ENCODE data around the gene RSBN1L. TPM values are rescaled to one million over a fixed set of nuclear protein-coding genes. Genes with fewer than 3 reads are reported as not detected.
A peak's percentile ranks its signal among the peaks of the same experiment; 100 is the strongest.

RSBN1L gene
- polyA plus RNA-seq, 3 donors: 1.3 to 10.0 (median 2.2) TPM

DNA sequence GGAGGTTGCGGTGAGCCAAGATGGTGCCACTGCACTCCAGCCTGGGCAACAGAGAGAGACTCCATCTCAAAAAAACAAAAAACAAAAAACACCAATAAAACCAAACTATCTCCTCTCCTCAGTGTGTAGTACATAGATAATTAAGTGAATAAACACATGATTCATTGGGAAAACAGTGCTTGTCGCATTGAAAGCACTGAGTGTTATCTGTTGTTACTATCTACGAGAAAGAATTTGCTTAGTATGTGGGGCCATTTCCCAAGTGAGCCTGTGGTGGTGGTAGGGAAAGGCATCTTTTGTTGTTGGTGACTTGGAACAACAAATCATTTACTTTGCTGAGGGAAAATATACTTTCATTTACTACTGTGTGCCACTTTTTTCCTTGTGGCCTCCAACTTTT is 42.6 kb downstream of the RSBN1L start:
- Histone ChIP-seq H3K27me3 (ENCODE audit: control insufficient read depth in 2 of 2, insufficient read depth in 2 of 2, low read length in 2 of 2) (no peaks in the 10 kb centered on the region), H3K4me1 (ENCODE audit: control insufficient read depth in 1 of 2, insufficient read depth in 2 of 2, low read length in 2 of 2) (no peaks in the 10 kb centered on the region), H3K4me2 (replicated peaks; ENCODE audit: extremely low read depth, low read length, poor library complexity, severe bottlenecking) (no peak overlapping the region), H3K27ac (ENCODE audit: low read depth in 1 of 2, low read length in 2 of 2) (no peak overlapping the region), H3K9ac (ENCODE audit: insufficient read depth, low read length, poor library complexity, severe bottlenecking) (no peak overlapping the region), H2AFZ (ENCODE audit: insufficient read depth, low read depth, low read length, poor library complexity, severe bottlenecking) (no peak overlapping the region), H3K4me3 (replicated peaks in 1 of 3; ENCODE audit: low read depth in 2 of 3, low read length in 3 of 3) (no peak overlapping the region), H4K20me1 (ENCODE audit: insufficient read depth, low read length) (peaks cover 54% of the 10 kb centered on the region), H3K9me3 (replicated peaks in 1 of 2; ENCODE audit: control insufficient read depth in 1 of 2, insufficient read depth in 1 of 2, low read length in 2 of 2) (no peaks in the 10 kb centered on the region), H3K36me3 (replicated peaks in 1 of 2; ENCODE audit: control insufficient read depth in 1 of 2, insufficient read depth in 2 of 2, low read length in 2 of 2) (peaks cover 16 to 45% of the 10 kb centered on the region in 2 donors), H3K79me2 (ENCODE audit: insufficient read depth, low read length) (peaks cover 73% of the 10 kb centered on the region)
- TF ChIP-seq, protein P1, sequence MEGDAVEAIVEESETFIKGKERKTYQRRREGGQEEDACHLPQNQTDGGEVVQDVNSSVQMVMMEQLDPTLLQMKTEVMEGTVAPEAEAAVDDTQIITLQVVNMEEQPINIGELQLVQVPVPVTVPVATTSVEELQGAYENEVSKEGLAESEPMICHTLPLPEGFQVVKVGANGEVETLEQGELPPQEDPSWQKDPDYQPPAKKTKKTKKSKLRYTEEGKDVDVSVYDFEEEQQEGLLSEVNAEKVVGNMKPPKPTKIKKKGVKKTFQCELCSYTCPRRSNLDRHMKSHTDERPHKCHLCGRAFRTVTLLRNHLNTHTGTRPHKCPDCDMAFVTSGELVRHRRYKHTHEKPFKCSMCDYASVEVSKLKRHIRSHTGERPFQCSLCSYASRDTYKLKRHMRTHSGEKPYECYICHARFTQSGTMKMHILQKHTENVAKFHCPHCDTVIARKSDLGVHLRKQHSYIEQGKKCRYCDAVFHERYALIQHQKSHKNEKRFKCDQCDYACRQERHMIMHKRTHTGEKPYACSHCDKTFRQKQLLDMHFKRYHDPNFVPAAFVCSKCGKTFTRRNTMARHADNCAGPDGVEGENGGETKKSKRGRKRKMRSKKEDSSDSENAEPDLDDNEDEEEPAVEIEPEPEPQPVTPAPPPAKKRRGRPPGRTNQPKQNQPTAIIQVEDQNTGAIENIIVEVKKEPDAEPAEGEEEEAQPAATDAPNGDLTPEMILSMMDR (IDR thresholded peaks at IDR 0.05): no peak
- H3K4me3 Mint-ChIP-seq: no peak overlapping the region
- no peak for DNase-seq
- 100% methylated on average over 1 of the region's 3 CpGs for whole genome bisulfite sequencing (ENCODE audit: insufficient coverage)
- H3K36me3 Mint-ChIP-seq: peaks cover 23 to 52% of the 10 kb centered on the region in 2 donors
- intact Hi-C loops (cut with micrococcal nuclease): no loop called here
- no peaks in the 10 kb centered on the region for H3K27me3 Mint-ChIP-seq (ENCODE audit: low read depth in 3 of 3)
- H3K9me3 Mint-ChIP-seq: no peaks in the 10 kb centered on the region
- H3K27ac Mint-ChIP-seq: peak overlapping the region in 1 of 7 donors; percentile 4
- no peaks in the 10 kb centered on the region for H3K4me1 Mint-ChIP-seq

DNA sequence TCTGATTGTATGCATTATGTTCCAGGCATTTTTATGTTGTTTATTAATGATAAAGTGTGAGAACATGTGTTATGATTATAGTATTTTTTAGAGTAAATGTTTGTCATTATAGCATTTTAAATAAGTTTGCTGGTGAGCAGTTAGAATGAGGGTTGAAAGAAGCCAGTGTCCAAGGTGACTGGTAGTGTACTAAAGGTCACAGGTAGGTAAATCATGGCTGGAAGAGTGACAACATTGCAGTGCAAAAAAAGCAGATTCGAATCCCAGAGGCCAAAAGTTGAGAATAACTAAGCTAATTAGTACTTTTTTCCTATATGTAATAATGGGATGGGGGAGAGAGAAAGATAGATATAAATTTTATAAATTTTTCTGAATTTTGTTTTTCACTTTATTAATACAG is 44.0 kb downstream of the RSBN1L start:
- Histone ChIP-seq H3K9ac (ENCODE audit: insufficient read depth, low read length, poor library complexity, severe bottlenecking) (no peak overlapping the region), H3K27me3 (ENCODE audit: control insufficient read depth in 2 of 2, insufficient read depth in 2 of 2, low read length in 2 of 2) (no peaks in the 10 kb centered on the region), H2AFZ (ENCODE audit: insufficient read depth, low read depth, low read length, poor library complexity, severe bottlenecking) (no peak overlapping the region), H3K79me2 (ENCODE audit: insufficient read depth, low read length) (peaks cover 73% of the 10 kb centered on the region), H3K4me1 (ENCODE audit: control insufficient read depth in 1 of 2, insufficient read depth in 2 of 2, low read length in 2 of 2) (no peaks in the 10 kb centered on the region), H3K36me3 (replicated peaks in 1 of 2; ENCODE audit: control insufficient read depth in 1 of 2, insufficient read depth in 2 of 2, low read length in 2 of 2) (peaks cover 16 to 53% of the 10 kb centered on the region in 2 donors), H3K4me3 (replicated peaks in 1 of 3; ENCODE audit: low read depth in 2 of 3, low read length in 3 of 3) (no peak overlapping the region), H3K27ac (ENCODE audit: low read depth in 1 of 2, low read length in 2 of 2) (no peak overlapping the region), H4K20me1 (ENCODE audit: insufficient read depth, low read length) (peaks cover 54% of the 10 kb centered on the region), H3K9me3 (replicated peaks in 1 of 2; ENCODE audit: control insufficient read depth in 1 of 2, insufficient read depth in 1 of 2, low read length in 2 of 2) (no peaks in the 10 kb centered on the region), H3K4me2 (replicated peaks; ENCODE audit: extremely low read depth, low read length, poor library complexity, severe bottlenecking) (no peak overlapping the region)
- H3K9me3 Mint-ChIP-seq: no peaks in the 10 kb centered on the region
- intact Hi-C loops (cut with micrococcal nuclease): no loop called here
- H3K4me1 Mint-ChIP-seq: no peaks in the 10 kb centered on the region
- TF ChIP-seq, protein P1 (IDR thresholded peaks at IDR 0.05): no peak
- no peak for DNase-seq
- H3K4me3 Mint-ChIP-seq: no peak overlapping the region
- H3K27me3 Mint-ChIP-seq (ENCODE audit: low read depth in 3 of 3): no peaks in the 10 kb centered on the region
- H3K27ac Mint-ChIP-seq: peak overlapping the region in 1 of 7 donors; percentile 7
- peaks cover 26 to 62% of the 10 kb centered on the region in 2 donors for H3K36me3 Mint-ChIP-seq
- WGBS (ENCODE audit: insufficient coverage): no CpG with 5 or more reads among the region's 1 CpG

All from CD14-positive monocyte (primary cell).